Mesodermal cell (in vitro differentiated cells): ENCODE results near the gene CCDC93.

ENCODE experiments used
- H3K27ac ChIP-seq: 2 replicates; pipeline ENCODE4 v1.7.0; 2013; ENCODE audit warnings: mild to moderate bottlenecking, low read depth, low read length, moderate library complexity; ENCODE audit not compliant: severe bottlenecking
- H3K36me3 ChIP-seq: 2 replicates; pipeline ENCODE4 v1.7.1; 2013; ENCODE audit warnings: mild to moderate bottlenecking, low read length, moderate library complexity; ENCODE audit not compliant: control insufficient read depth, insufficient read depth
- H3K4me1 ChIP-seq: one replicate; pipeline ENCODE4 v1.7.1; 2013; ENCODE audit warnings: mild to moderate bottlenecking, low read length; ENCODE audit not compliant: insufficient read depth, control insufficient read depth, poor library complexity, severe bottlenecking
- H3K4me3 ChIP-seq: 2 replicates; pipeline ENCODE4 v1.7.0; 2013; ENCODE audit warnings: low read length, control low read depth, mild to moderate bottlenecking; ENCODE audit not compliant: insufficient read depth, poor library complexity, severe bottlenecking; ENCODE audit errors: extremely low read depth
- H3K9me3 ChIP-seq: 2 replicates; pipeline ENCODE4 v1.7.1; 2013; ENCODE audit warnings: mild to moderate bottlenecking, low read length, moderate library complexity; ENCODE audit not compliant: control insufficient read depth
- WGBS, 2 experiments: methylation state at CpG; one replicate each; pipeline ENCODE4 v1.1.5; 2013; ENCODE audit warnings: missing lambda C conversion rate in 2 of 2; ENCODE audit not compliant: insufficient coverage in 2 of 2; 5-methylcytosine and 5-hydroxymethylcytosine counted together

Gene CCDC93

DNA sequence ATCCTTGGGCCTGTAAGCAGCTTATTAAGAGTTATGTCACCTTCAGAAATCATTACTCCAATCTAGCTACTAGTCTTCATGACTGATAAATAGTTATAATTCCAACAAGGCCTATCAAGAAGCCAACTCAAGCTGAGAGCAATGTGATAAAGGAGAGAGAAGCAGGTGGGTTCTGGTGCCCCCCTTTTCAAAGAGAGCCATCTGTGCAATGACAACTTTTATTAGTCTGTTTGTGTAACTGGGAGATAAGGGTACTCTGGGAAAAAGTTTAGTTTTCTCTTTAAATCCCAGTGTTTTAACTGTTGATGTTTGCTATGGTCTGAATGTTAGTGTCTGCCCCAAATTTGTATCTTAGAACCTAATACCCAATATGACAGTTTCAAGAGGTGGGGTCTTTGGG lies 60.6 kb downstream of the CCDC93 start:
- Histone ChIP-seq H3K4me3 (no peak overlapping the region), H3K27ac (no peak overlapping the region), H3K36me3 (peaks cover 77% of the 10 kb centered on the region), H3K9me3 (no peaks in the 10 kb centered on the region), H3K4me1 (peaks cover 7% of the 10 kb centered on the region)

DNA sequence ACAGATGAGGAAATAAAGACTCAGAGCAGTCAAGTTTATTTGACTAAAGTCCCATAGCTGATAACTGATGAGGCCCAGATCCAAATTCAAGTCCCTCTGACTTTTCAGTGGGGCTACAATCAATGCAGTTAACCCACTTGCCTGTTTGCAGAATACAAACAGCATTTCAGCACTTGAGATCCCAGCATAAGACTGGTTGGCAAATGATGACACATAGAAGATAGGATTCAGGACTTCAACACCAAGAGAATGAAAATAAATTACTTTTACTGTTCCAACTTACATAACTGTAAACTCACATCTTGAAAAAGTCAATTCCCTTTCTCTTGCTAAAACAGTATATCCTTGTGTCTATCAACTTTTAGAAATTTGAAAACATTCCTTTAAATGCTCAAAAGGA lies 61.2 kb downstream of the CCDC93 start:
- no peak overlapping the region for H3K4me3 ChIP-seq
- H3K4me1 ChIP-seq: peaks cover 7% of the 10 kb centered on the region
- no peak overlapping the region for H3K27ac ChIP-seq
- H3K36me3 ChIP-seq: peaks cover 77% of the 10 kb centered on the region
- H3K9me3 ChIP-seq: no peaks in the 10 kb centered on the region

DNA sequence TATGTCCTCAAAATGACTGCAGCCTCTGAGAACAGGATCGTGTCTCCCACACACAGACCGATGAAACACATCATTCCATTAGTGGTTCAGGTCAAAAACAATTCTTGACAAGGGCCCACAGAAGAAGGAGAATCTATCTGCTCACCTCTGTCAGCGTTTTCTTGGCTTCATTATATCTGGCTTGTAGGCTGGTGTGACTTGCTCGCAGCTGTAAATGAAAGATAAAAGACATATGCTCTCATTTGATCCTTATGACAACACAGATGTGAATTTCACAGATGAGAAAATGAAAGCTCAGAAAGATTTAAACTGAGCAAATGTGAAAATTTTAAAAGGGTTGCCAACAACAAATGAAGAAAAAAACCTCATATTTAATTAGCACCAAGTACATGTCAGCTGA lies 61.6 kb downstream of the CCDC93 start:
- H3K9me3 ChIP-seq: no peaks in the 10 kb centered on the region
- no peak overlapping the region for H3K27ac ChIP-seq
- peaks cover 7% of the 10 kb centered on the region for H3K4me1 ChIP-seq
- peaks cover 76% of the 10 kb centered on the region for H3K36me3 ChIP-seq
- 100% methylated on average over 2 to 3 of the region's 4 CpGs for WGBS, 2 experiments
- no peak overlapping the region for H3K4me3 ChIP-seq

DNA sequence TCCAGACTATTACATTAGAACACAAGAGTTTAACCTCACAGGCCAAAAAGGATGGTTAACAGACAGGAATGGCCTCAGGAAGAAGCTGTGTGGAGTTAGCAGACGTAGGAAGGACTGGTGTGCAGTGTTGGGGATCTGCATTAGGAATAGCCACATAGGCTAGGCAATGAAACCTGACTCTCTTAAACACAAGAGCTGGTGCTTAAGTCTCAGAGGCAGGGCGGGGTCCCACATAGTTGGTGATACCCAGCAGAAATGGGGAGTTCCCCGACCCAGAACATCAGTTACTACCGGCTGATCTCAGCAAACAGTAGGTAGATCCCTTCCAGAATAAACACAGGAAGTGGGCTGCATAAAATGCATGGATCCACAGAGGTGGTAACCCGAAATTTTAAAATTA lies 64.1 kb downstream of the CCDC93 start:
- no peak overlapping the region for H3K27ac ChIP-seq
- WGBS, 2 experiments: 94 to 97% methylated on average over 3 to 4 of the region's 5 CpGs
- H3K9me3 ChIP-seq: no peaks in the 10 kb centered on the region
- H3K4me1 ChIP-seq: peaks cover 7% of the 10 kb centered on the region
- no peak overlapping the region for H3K4me3 ChIP-seq
- peaks cover 80% of the 10 kb centered on the region for H3K36me3 ChIP-seq

DNA sequence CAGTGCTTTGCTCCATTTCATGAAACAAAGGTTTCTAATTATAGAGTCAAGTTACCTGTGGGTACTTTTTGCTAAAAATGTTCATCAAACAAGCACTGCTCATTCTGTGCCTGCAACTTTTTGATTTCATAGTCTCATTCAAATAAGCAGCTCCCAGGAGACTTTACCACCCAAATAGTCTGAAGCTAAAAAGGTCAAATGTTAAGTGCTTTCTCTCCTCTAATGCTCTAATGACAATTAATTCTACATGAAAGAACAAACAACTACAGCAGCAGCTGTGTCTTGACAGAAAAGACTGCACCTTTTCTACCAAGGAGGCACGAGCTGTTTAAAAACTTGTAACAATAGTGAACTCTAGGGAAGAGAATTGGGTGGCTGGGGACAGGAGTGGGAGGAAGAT lies 65.3 kb downstream of the CCDC93 start:
- no peak overlapping the region for H3K27ac ChIP-seq
- H3K4me1 ChIP-seq: peaks cover 7% of the 10 kb centered on the region
- 71% methylated on average over 1 of the region's 1 CpG; no CpG with 5 or more reads in 1 of the 2 experiments for WGBS, 2 experiments
- peaks cover 78% of the 10 kb centered on the region for H3K36me3 ChIP-seq
- H3K9me3 ChIP-seq: no peaks in the 10 kb centered on the region
- H3K4me3 ChIP-seq: no peak overlapping the region

DNA sequence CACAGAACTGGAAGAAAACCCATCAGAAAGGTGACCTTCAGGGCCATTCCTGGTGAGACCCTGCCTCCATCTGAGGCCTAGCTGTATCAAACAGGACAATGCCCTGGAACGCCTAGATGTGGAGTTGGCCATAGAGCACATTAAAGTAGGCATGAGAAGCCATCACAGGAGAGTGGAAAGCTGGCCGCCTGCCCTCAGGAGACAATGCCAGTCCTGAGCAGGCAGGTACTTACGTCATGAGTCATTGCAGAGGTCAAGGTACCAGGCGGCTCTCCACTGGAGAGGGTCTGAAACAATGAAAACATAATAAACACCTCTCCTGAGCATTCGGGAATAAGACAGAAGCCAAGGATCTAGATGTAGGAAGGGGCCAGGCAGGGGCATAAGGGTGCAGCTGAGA lies 68.6 kb downstream of the CCDC93 start:
- Histone ChIP-seq H3K27ac (no peak overlapping the region), H3K9me3 (no peaks in the 10 kb centered on the region), H3K4me3 (no peak overlapping the region), H3K36me3 (peaks cover 66% of the 10 kb centered on the region), H3K4me1 (no peaks in the 10 kb centered on the region)
- WGBS, 2 experiments: 91 to 98% methylated on average over 3 of the region's 5 CpGs

DNA sequence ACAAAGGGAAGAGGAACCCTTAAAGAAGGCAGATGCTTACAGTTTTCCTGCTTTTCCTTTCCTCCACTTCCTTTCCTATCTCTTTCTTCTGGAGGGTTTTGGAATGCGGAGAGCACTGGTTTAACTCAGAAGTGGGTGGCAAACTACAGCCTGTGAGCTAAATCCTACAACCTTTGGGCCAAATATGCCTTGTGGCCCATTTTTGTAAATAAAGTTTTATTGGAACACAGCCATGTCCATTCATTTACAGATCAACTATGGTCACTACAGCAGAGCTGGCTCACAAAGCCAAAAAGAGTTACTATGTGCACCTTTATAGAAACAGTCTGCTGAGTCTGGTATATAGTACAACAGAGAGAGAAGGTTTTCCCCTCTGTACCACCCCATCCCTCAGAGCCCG lies 69.1 kb downstream of the CCDC93 start:
- H3K36me3 ChIP-seq: peaks cover 66% of the 10 kb centered on the region
- 67 to 100% methylated on average over 1 to 2 of the region's 2 CpGs for WGBS, 2 experiments
- H3K4me3 ChIP-seq: no peak overlapping the region
- H3K9me3 ChIP-seq: no peaks in the 10 kb centered on the region
- H3K27ac ChIP-seq: no peak overlapping the region
- H3K4me1 ChIP-seq: no peaks in the 10 kb centered on the region

DNA sequence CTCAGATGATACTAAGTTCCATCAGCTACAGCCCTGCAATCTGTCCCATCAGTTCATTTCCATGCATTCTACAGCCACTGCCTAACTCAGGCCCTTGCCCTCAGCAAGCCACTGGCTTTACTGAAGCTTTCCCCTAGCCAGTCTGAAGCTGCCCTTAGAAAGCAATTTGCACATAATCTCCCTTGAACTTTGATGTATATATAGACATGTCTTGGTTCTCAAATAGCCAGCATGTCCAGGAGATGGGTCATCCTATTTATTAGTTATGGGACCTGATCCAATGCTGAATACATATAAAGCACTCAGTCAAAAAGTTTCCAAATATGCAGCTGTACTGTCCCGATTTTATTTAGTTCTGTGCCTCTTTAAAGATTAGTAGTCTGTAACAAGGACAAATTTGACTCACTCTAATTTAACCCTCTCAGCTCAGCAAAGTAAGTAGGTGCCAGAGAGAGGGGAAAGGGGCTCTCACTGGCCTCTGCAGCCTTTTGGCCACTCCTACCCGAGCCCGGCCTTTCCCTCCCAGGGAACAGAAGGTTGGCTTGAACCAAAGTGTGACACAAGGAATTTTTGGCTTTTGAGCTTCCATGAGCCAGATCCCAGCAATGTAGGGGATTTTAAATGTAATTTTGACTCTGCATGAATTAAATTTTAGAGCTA lies 70.7 kb downstream of the CCDC93 start:
- 94% methylated on average over 2 of the region's 3 CpGs; no CpG with 5 or more reads in 1 of the 2 experiments for WGBS, 2 experiments
- H3K27ac ChIP-seq: no peak overlapping the region
- H3K9me3 ChIP-seq: no peaks in the 10 kb centered on the region
- H3K4me1 ChIP-seq: no peaks in the 10 kb centered on the region
- no peak overlapping the region for H3K4me3 ChIP-seq
- H3K36me3 ChIP-seq: peaks cover 73% of the 10 kb centered on the region

DNA sequence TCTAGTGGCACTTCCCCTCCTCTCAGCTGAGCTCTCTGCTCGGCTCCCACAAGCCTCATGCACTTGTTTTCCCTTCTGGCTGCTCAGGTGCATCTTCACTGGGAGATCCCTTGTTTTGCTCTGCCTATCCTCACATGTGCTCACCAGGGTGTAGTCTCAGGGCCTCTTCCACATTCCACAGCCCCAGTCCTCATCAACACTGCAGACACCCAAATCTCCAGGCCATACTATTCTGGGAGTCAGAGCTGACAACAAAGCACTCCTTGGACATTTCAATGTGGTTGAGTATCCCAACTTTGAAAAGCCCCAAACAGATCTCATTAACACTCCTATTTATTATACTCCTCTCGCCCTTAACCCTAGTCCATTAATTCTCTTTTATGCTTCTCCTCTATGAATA lies 71.3 kb downstream of the CCDC93 start:
- H3K27ac ChIP-seq: no peak overlapping the region
- no peaks in the 10 kb centered on the region for H3K9me3 ChIP-seq
- H3K4me1 ChIP-seq: no peaks in the 10 kb centered on the region
- H3K4me3 ChIP-seq: no peak overlapping the region
- WGBS, 2 experiments: 70 to 81% methylated on average over 1 to 2 of the region's 2 CpGs
- peaks cover 73% of the 10 kb centered on the region for H3K36me3 ChIP-seq

DNA sequence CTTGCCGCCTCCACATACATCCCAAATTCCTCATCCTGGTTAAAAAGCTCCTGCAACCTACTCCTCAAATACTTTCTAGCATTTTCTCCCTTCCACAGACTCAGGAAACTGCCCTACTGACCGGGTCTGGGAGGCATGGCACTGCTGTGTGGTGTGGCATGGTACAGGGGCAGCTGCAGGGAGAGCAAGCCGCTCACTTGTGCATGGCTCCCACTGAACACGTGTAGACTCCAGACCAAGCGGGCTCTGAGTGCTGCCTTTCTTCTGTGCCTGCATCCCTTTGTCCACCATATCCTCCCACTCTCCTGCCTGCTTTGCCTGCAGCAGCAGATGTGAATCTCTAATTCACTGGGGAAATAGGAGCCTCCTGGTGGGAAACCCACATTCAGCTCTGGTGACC lies 72.2 kb downstream of the CCDC93 start:
- no peak overlapping the region for H3K4me3 ChIP-seq
- H3K36me3 ChIP-seq: peaks cover 71% of the 10 kb centered on the region
- WGBS, 2 experiments: 100% methylated on average over 4 of the region's 5 CpGs; no CpG with 5 or more reads in 1 of the 2 experiments
- no peak overlapping the region for H3K27ac ChIP-seq
- no peaks in the 10 kb centered on the region for H3K9me3 ChIP-seq
- H3K4me1 ChIP-seq: no peaks in the 10 kb centered on the region

DNA sequence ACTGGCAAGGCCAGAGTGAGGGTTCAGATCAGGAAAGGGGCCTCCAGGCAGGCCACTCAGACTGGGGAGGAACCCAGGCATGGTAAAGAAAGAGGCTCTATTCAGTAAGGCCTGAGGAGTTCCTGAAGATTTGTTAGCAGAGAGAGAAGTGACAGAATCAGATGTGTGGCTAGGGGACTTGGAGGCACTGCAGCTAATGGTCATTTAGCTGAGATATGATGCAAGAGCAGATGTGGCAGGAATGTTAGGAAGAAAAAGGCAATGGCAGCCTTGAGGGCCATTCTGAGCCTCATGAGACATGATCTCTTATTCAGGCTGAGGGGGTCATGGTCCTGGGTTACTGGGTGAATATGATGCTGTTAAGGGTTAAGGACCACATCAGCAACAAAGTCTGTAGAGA lies 73.4 kb downstream of the CCDC93 start:
- Histone ChIP-seq H3K4me1 (no peaks in the 10 kb centered on the region), H3K4me3 (no peak overlapping the region), H3K36me3 (peaks cover 69% of the 10 kb centered on the region), H3K9me3 (no peaks in the 10 kb centered on the region), H3K27ac (no peak overlapping the region)
